Fibroblast of lung (primary cell): ENCODE data around the gene SAP130.

Experiments used
- EZH2 ChIP-seq: IDR thresholded peaks from 2 replicates; pipeline ENCODE4 v1.5.1; 2012; ENCODE audit warnings: low read length, control low read depth, mild to moderate bottlenecking; ENCODE audit errors: missing control alignments
- TF ChIP-seq, protein P1 (sequence below), 2 donors: IDR thresholded peaks in 1 of 2; conservative IDR thresholded peaks in 1 of 2; 1 replicate in 1 of 2; 2 replicates in 1 of 2; pipeline ENCODE4 v1.5.1; 2011 to 2012; ENCODE audit warnings: low read length in 2 of 2, control low read depth in 1 of 2, inconsistent platforms in 1 of 2, low read depth in 1 of 2, mild to moderate bottlenecking in 1 of 2

GRCh38 chr2:127953128-127953718 lies 74.6 kb downstream of the SAP130 start:
- TF ChIP-seq, protein P1, sequence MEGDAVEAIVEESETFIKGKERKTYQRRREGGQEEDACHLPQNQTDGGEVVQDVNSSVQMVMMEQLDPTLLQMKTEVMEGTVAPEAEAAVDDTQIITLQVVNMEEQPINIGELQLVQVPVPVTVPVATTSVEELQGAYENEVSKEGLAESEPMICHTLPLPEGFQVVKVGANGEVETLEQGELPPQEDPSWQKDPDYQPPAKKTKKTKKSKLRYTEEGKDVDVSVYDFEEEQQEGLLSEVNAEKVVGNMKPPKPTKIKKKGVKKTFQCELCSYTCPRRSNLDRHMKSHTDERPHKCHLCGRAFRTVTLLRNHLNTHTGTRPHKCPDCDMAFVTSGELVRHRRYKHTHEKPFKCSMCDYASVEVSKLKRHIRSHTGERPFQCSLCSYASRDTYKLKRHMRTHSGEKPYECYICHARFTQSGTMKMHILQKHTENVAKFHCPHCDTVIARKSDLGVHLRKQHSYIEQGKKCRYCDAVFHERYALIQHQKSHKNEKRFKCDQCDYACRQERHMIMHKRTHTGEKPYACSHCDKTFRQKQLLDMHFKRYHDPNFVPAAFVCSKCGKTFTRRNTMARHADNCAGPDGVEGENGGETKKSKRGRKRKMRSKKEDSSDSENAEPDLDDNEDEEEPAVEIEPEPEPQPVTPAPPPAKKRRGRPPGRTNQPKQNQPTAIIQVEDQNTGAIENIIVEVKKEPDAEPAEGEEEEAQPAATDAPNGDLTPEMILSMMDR (conservative IDR thresholded peaks at IDR 0.05 in 1 of 2, IDR thresholded peaks at IDR 0.05 in 1 of 2; ENCODE audit: low read depth in 1 of 2, low read length in 2 of 2), result no peak
- TF ChIP-seq EZH2, result no peak
